ENCODE results near the gene WNT3.

- TF ChIP-seq CTCF (IDR thresholded peaks at IDR 0.05) (no peak), RCOR1 (IDR thresholded peaks at IDR 0.05; ENCODE audit: low read depth, low read length) (no peak), USF2 (IDR thresholded peaks at IDR 0.05) (no peak)
Measured at GRCh38 chr17:46795379-46795952, 23.0 kb downstream of the WNT3 start.

All from A549 (cell line).